GM19455 (cell line): Measurements from ENCODE around the gene IDE.
"Not testable (repeated sequence)": the region's sequence is repeated elsewhere in the genome, so short reads cannot be mapped to it uniquely, and the experiment has no call there.

ENCODE experiments used
- ATAC-seq: cut with Tn5 transposase; IDR thresholded peaks from one replicate; pipeline ENCODE4 v1.9.1; 2021; ENCODE audit not compliant: unreplicated experiment

IDE gene

GRCh38 chr10:92420546-92421275, 153.2 kb downstream of the IDE start:
- ATAC-seq = no peak

GRCh38 chr10:92419740-92420545, 153.9 kb downstream of the IDE start:
- ATAC-seq = no peak

- ATAC-seq = no peak
These were observed 155.0 kb downstream of the IDE start for GRCh38 chr10:92418891-92419290.

GRCh38 chr10:92418221-92418620, 155.7 kb downstream of the IDE start:
- ATAC-seq = no peak

GRCh38 chr10:92413519-92413918, 160.4 kb downstream of the IDE start:
- no peak for ATAC-seq

GRCh38 chr10:92413011-92413410, 160.9 kb downstream of the IDE start:
- ATAC-seq = no peak

GRCh38 chr10:92411406-92411805, 162.5 kb downstream of the IDE start:
- no peak for ATAC-seq

- no peak for ATAC-seq
These were observed 163.4 kb downstream of the IDE start for GRCh38 chr10:92410501-92410900.

- ATAC-seq = no peak
These were observed 165.9 kb downstream of the IDE start for GRCh38 chr10:92408017-92408361.

- ATAC-seq = no peak
These were observed 166.4 kb downstream of the IDE start for GRCh38 chr10:92407305-92408016.

GRCh38 chr10:92405419-92405924, 168.4 kb downstream of the IDE start:
- ATAC-seq = no peak

GRCh38 chr10:92404612-92405418, 169.1 kb downstream of the IDE start:
- ATAC-seq = no peak

- not testable (repeated sequence) for ATAC-seq
These were observed 171.7 kb downstream of the IDE start for GRCh38 chr10:92402234-92402633.
